LoVo (cell line): Measurements from ENCODE around the gene TNFAIP8L1.
"Not testable (repeated sequence)": the region's sequence is repeated elsewhere in the genome, so short reads cannot be mapped to it uniquely, and the experiment has no call there.

Experiments
- DNase-seq: peaks from one replicate; pipeline ENCODE4 v3.0.0-alpha.2; 2016; ENCODE audit warnings: low spot score

The TNFAIP8L1 gene

GRCh38 chr19:4638828-4639530, at the start of gene TNFAIP8L1:
Gene TNFAIP8L1, plus strand, starts transcription at chr19:4639516. Its CDS starts 12,354 bp downstream, at chr19:4651870.
- DNase-seq, result peak; percentile 97

- no peak for DNase-seq
Observed at GRCh38 chr19:4589579-4590410, 49.5 kb upstream of the TNFAIP8L1 start.

DNA sequence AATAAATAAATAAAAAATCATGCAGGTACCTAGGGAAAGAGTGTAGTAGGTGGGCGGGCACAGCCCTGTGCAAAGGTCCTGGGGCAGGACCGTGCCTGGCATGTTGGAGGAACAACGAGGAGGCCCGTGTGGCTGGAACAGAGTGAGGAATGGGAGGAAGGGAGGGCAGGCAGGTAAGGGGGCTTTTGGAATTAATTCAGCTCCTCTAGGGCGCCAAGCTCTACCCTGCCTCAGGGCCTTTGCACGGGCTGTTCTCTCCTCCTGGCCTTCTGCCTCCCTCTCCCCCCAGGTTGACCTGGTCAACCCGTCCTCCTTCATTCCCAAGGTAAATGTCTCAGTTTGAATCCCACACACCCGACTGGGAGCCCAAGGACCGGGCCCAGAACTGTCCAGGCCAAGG, 48.8 kb upstream of the TNFAIP8L1 start:
- DNase-seq, result no peak

- no peak for DNase-seq
Observed at GRCh38 chr19:4591320-4591719, 48.0 kb upstream of the TNFAIP8L1 start.

- DNase-seq, result no peak
Observed at GRCh38 chr19:4592445-4592844, 46.9 kb upstream of the TNFAIP8L1 start.

DNA sequence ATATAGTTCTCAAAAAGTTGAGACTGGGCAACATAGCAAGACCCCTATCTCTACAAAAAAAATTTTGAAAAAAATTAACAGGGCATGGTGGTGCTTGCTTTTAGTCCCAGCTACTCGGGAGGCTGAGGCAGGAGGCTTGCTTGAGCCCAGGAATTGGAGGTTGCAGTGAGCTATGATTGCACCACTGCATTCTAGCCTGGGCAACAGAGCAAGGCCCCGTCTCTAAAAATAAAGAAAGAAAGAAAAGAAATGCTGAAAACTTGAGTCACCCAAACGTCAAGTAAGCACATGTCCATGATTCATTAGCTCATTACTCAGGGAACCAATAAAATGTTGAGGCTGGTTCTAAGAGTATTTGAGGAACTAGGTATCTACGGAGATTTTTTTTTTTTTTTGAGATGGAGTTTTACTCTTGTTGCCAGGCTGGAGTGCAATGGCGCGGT, 45.9 kb upstream of the TNFAIP8L1 start:
- DNase-seq, result no peak

DNA sequence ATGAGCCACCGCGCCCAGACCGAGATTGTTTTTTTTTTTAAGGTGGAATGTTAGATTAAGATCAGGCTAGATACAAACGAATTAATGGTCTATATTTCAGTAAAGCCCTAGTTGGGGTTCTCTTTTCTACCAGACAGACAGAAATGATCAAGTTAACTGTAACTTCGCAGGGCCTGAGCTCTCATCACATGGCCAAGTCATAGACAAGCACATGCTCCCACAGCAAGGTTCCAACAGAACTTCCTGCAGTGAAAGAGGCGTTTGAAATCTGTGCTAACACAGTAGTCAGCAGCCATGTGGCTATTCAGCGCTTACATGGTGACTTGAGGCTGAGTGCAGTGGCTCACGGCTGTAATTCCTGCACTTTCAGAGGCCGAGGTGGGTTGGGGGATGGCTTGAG, 45.1 kb upstream of the TNFAIP8L1 start:
- DNase-seq, result no peak

DNA sequence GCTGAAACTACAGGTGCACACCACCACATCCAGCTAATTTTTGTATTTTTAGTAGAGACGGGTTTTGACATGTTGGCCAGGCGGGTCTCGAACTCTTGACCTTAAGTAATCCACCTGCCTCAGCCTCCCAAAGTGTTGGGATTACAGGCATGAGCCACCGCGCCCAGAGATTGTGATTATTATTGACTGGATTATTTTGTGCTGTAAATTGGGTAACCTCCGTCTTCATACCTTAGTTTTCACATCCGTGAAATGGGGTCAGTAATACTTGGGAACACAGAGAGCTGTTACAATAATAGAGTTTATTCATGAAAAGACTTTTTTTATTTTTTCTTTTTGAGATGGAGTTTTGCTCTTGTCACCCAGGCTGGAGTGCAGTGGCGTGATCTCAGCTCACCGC, 44.2 kb upstream of the TNFAIP8L1 start:
- not testable (repeated sequence) for DNase-seq

- DNase-seq, result no peak
Observed at GRCh38 chr19:4596033-4596904, 43.0 kb upstream of the TNFAIP8L1 start.

DNA sequence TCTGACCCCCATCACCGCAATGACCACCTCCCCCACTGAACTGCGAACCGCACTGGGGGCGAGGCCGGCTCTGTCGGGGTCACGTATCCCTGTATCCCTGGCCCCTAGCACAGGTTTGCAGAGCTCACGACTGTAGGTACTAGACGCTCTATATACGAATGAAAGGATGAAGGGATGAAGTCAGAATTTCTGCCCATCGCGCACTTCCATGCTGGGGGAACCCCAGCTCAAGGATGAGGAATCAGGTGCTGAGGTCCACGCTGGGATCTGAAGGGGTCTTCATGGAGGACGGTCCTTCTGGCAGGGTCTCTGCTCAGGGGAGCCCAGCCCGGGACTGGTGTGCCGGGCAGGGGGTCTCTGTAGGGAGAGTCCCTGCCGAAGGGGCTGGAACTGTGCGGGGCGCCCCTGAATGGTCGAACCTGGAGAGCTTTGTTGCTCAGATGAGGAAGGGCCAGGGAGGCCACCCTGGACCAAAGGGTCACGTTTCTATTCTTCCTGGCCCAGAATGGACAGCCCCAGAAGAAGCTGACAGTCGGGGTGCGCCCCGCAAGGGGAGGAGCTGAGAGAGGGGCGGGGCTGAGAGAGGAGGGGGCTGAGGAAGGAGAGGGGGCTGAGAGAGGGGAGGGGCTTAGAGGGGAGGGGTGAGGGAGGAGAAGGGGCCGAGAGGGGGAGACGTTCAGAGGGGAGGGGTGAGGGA, 41.9 kb upstream of the TNFAIP8L1 start:
- no peak for DNase-seq

DNA sequence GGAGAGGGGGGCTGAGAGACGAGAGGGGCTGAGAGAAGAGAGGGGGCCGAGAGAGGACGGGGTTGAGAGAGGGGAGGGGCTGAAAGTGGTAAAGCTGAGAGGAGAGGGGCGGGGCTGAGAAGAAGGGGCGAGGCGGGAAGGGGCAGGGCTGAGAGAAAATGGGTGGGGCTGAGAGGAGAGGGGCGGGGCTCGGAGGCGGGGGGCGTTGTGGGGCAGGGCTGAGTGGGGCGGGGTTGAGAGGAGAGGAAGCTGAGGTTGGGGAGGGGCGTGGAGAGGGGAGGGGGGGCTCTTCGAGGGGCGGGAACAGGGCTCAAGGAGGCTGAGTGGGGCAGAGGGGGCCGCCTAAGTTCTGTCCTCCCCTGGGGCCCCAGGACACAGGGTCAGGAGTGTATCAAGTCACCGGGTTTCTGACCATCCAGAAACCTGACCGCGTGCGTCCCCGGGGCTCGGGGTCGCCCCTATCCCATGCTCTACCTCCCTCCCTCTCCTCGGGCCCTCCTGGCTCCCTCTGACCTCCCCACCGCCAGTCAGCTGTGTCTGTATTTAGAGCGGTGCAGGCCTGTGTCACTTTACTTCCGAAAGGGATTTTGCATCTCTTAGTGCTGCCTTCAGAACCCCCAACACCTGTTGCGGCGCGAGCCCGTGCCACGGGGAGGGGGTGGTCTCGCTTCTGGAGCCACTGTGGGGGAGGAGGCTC, 41.2 kb upstream of the TNFAIP8L1 start:
- DNase-seq, result peak; percentile 38

GRCh38 chr19:4598712-4599111, 40.6 kb upstream of the TNFAIP8L1 start:
- DNase-seq, result no peak

DNA sequence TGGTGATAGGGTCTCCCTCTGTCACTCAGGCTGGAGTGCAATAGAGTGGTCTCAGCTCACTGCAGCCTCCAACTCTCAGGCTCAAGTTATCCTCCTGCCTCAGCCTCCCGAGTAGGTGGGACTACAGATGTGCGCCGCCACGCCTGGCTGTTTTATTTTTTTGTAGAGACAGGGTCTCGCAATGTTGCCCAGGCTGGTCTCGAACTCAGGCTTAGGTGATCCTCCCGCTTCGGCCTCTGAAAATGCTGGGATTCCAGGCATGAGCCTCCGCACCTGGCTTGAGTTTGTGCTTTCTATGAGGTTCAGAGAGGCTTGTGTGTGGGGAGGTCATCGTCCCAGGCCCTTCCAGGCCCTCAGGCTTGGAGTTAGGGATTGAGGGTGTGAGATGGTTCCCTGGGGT, 39.2 kb upstream of the TNFAIP8L1 start:
- DNase-seq, result no peak

GRCh38 chr19:4600893-4601292, 38.4 kb upstream of the TNFAIP8L1 start:
- no peak for DNase-seq

DNA sequence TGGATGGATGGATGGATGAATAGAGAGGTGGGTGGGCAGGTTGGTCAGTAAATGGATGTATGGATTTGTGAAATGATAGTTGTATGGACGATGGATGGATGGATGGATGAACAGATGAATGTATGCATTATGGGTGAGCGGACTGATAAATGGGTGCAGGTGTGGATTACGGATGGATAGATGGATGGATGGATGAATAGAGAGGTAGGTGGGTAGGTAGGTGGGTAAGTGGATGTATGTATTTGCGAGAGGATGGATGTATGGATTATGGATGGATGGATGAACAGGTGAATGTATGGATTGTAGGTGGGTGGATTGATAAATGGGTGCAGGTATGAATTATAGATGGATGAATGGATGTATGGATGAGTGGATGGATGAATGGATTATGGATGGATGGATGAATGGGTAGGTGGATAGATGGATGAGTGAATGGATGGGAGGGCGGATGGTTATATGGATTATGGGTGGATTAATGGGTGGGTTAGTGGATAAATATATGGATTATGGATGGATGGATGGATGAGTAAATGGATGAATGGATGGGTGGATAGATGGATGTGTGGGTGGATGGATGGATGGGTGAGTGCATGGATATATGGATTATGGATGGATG, 37.0 kb upstream of the TNFAIP8L1 start:
- no peak for DNase-seq

DNA sequence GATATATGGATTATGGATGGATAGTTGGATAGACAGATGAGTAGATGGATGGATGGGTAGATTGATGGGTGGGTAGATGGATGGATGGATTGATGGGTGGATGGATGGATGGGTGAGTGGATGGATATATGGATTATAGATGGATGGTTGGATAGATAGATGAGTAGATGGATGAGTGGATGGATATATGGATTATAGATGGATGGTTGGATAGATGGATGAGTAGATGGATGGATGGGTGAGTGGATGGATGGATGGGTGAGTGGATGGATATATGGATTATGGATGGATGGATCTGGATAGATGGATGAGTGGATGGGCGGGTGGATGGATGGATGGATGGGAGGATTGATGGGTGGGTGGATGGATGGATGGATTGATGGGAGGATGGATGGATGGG, 36.4 kb upstream of the TNFAIP8L1 start:
- no peak for DNase-seq

- DNase-seq, result no peak
Observed at GRCh38 chr19:4604912-4605311, 34.4 kb upstream of the TNFAIP8L1 start.

DNA sequence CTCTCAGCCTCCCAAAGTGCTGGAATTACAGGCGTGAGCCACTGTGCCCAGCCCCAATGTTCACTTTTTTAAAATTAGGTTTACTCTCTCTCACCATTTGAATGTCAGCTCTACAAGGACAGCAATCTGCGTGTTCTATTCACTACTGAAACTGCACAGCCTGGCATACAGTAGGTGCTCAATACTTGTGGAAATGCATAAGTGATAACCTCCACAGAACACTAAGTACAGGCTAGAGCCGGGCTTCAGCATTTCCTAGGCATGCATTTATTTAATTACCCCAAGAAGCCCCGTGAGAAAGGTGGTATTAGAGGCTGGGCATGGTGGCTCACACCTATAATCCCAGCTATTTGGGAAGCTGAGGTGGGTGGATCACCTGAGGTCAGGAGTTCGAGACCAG, 33.1 kb upstream of the TNFAIP8L1 start:
- no peak for DNase-seq

DNA sequence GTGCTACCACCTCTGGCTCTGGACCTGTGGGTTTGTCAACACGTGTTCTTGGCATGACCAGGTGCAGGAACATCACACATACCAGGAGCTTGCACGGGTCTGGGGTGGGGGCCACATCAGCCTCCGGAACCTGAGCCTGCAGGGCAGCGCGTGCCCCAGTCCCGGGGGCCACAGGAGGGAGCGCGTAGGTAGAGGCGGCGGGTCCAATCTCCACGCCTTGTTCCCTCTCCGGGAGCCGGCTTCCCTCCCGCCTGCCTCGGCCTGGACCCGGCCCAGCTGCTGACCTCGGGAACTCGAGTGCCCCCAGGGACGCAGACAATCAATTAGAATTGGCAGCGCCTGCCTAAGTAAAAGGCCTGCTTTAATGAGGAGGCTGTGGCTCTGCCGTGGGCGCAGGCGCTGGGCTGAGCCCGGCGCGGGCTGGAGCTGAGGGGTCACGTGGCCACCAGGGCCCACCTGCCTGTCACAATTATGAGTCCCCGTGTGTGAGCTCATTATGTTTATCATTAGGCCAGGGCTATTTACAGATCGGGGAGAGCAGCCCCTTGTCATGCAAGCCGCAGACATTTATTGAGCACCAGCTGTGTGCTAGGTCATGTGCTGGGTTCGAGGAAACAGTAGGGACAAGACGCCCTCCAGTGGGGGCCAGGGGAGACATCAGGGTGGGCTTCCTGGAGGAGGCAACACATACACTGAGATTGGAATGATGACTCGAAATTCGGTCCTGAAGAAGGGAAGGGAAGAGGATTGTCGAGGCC, 32.2 kb upstream of the TNFAIP8L1 start:
- DNase-seq, result no peak
